ENCODE results near the gene SPPL3.

SPPL3 gene

GRCh38 chr12:120771097-120771496 lies 133.1 kb downstream of the SPPL3 start:
- no peak for DNase-seq

GRCh38 chr12:120767071-120768024 lies 136.8 kb downstream of the SPPL3 start:
- DNase-seq, result no peak

DNA sequence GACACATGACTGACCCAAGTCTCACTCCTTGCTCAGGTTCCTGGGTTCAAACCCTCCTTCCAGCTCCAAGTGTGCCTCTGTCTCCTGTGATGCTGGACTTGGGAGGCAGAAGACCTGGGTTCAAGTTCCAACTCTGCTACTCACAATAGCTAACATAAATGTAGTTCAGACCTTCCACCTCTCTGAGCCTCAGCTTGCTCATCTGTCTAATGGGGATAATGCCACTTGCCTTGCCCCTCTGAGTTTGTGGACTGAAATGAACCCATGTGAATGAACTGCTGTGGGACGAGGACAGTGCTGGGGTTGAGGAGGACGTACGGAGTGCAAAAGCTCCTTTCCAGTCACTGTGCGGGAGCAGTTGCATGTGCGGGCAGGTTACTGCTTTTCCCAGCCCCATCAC lies 137.6 kb downstream of the SPPL3 start:
- DNase-seq, result no peak

GRCh38 chr12:120764816-120765215 lies 139.3 kb downstream of the SPPL3 start:
- DNase-seq, result peak in 1 of 2 experiments; percentile 39

GRCh38 chr12:120763250-120763649 lies 140.9 kb downstream of the SPPL3 start:
- no peak for DNase-seq

GRCh38 chr12:120762086-120762485 lies 142.1 kb downstream of the SPPL3 start:
- DNase-seq, result no peak

DNA sequence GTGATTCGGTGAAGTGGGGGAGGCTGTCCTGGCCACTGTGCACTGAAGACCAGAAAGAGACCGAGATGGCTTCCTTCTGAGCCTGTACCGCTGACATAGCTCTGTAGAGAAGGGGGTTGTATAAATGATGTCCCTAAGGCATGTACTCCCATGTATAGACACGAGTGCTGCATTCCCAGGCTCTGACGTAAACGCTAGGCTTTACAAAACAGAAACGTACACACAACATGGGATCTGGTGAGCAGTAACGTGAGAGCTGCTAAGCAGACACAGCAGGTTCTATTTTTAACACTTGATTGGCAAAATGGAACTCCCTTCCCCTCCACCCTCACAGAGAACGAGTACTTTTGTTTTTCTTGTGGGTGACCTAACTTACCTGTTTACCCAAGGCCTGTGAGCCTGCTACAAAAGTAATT lies 142.6 kb downstream of the SPPL3 start:
- DNase-seq, result peak; percentile 2 to 31

GRCh38 chr12:120760349-120761254 lies 143.6 kb downstream of the SPPL3 start:
- DNase-seq, result no peak

DNA sequence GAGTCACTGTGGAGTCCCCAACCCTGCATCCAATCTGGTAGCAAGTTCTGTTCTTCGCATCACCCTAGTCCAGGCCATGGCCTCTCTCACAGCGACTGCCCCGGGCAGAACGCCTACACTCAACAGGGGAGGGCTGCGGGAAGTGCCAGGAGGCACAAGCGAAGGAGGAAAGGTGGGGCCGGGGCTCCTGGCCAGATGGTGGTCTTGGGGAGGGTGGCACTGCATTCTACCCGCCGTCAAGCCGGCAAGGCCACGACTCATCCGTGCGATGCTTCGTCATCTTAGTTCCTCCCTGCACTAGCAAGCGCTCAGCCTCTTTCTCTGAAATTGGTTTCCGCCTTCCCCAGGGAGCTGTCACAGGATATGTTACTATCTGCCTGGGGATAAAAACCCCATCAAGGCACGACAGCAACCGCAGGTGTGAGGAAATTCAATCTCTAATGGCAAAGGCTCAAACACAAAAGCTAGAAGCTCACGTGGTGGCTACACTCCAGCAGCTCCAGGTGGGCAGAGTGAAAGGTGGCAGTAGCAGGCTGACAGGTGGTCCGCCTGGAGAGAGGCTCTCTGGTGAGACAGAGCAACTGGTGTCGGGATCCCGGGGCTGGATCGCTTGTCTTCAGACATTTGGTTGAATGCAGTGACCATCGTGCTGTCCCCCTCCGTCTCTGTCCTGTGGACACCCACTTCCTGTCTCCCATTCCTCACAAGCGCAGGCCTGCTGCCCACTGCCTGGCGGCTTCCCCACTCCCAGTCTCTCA lies 144.4 kb downstream of the SPPL3 start:
- peak; percentile 92 to 98 for DNase-seq

GRCh38 chr12:120758798-120759590 lies 145.2 kb downstream of the SPPL3 start:
- DNase-seq, result no peak

GRCh38 chr12:120757949-120758348 lies 146.2 kb downstream of the SPPL3 start:
- no peak for DNase-seq

DNA sequence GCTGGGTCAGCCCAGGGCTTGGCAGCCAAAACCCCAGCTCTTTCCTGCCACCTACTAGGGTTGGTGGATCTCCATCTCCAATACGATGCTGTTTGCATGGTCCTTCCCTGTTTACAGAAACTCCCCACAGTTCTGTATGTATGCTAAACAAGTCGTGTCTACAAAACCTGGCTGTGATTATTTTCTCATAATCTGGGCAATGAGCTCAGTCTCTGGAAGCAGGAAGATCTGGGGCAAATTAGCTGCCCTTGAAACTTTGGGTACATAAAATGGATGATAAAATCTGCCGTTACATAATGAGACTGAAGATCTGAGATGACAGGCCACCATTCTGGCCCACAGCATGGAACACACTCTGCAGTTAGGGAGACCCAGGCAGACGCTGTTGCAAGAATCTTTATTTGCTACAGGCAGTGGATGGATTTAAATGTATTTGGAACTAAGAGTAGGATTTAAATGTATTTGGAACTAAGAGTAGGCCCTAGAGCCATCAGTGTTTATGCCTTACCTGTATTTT lies 146.9 kb downstream of the SPPL3 start:
- no peak for DNase-seq

DNA sequence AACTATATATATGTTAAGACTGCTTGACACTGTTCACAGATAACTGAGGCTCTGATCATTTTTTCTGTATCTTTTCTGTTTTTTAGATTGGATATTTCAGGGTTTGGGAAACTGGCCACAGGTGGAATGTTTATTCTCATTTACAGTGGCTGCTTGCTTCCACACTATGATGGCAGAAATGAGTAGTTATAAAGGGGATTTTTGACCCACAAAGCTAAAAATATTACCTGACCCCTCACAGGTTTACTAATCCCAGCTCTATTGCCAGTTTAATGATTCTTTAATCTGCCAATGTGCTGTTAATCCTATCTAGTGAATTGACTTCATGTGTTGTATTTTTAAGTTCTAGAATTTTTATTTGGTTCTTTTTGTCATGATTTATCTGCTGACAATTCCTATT lies 148.9 kb downstream of the SPPL3 start:
- DNase-seq, result no peak

GRCh38 chr12:120754792-120755191 lies 149.4 kb downstream of the SPPL3 start:
- DNase-seq, result no peak

DNA sequence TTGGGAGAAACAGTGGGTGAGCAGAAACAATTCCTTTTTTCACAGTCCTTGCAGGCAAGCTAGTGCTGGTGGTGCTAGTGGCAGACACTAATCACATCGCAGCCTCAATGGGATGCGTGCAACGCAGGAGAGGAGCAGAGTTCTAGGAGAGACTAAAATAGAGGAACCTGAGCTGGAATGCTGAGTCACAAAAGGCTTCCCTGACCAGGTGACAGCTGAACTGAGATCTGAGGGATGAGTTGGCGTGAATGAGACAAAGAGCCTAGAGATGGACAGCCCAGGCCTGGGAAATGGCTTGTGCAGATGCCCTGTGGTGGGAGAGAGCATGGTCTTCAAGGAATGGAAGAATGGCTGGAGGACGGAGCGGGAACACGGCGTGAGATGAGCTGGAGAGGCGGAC lies 152.8 kb downstream of the SPPL3 start:
- no peak for DNase-seq

DNA sequence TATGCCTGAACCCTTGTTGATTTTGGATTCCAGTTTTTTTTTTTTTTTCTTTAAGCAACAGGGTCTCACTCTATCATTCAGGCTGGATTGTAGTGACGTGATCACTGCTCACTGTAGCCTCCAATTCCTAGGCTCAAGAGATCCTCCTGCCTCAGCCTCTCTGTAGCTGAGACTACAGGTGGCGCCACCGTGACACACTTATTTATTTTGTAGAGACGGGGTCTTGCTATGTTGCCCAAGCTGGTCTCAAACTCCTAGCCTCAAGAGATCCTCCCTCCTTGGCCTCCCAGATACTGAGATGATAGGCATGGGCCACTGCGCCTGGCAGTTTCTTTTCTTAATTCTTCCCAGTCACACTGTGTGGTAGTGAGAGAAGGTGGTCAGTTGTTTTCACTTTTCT lies 153.4 kb downstream of the SPPL3 start:
- DNase-seq, result no peak

DNA sequence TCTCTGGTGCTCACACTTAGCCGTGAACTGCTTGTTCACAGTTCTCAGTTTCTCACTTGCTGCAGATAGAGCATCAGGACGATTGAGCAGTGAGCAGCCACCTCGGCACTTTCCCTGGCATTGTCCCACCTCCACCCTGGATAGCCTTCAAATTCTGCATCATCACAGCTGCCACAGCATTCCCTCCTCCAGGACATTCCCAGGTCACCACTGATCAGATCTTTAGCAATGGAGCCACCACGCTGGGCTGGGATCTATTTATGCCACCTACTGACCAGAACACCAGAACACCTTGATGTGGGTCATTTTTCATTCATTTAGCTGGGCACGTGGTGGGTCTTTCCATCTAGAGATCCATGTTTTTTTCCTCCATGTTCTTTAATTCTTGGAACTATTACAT lies 154.9 kb downstream of the SPPL3 start:
- no peak for DNase-seq

DNA sequence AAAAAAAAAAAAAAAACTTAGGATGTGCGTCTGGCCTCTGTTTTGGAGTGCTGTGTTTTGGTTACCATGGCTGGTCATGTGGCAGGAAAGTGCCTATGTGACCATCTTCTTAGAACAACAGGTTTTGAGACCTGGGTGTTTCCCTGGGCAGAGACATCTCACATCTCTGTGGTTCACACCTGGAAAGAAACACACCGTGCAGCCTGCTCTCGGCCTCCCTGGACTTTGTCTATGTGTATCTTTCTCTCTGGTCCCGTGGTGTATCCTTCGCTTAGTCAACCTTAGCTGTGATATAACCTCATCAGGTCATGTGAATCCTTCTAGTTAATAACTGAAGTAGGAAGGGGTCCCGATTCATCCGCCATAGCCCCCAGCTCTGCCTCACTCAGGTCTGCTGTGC lies 155.9 kb downstream of the SPPL3 start:
- no peak for DNase-seq

DNA sequence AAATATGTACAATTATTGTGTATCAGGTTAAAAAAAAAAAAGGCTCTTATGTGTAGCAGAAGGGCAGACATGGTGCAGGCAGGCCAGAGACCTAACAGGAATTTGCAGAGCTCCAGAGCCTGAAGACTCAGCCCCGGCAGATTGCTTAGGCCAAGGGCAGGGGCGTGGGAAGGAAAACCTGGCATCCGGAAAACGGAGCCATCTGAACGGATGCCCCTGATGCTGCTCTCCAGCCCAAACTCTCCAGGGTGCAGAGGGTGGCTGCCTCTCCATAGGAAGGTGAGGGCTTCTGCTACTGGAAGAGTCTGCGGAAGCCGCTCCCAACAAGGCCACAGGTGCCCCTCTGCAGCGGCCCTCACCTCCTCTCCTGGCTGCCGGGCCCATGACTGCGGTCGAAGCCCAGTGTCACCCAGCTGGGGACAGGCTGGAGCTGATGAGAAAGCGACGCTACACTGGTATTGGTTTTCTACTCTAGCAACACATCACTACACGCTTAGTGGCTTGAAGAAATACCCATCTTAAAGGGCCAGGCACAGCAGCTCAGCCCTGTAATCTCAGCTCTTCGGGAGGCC lies 159.2 kb downstream of the SPPL3 start:
- DNase-seq, result no peak

- no peak for DNase-seq
Observed at GRCh38 chr12:120741476-120742421, 162.4 kb downstream of the SPPL3 start.
